HG02623 (cell line): ENCODE measurements around the gene SMAD3.
"Not testable (repeated sequence)": the region's sequence is repeated elsewhere in the genome, so short reads cannot be mapped to it uniquely, and the experiment has no call there.

Experiments
- ATAC-seq: cut with Tn5 transposase; IDR thresholded peaks from one replicate; pipeline ENCODE4 v1.9.1; 2021; ENCODE audit warnings: moderate library complexity; ENCODE audit not compliant: unreplicated experiment

Gene SMAD3

DNA sequence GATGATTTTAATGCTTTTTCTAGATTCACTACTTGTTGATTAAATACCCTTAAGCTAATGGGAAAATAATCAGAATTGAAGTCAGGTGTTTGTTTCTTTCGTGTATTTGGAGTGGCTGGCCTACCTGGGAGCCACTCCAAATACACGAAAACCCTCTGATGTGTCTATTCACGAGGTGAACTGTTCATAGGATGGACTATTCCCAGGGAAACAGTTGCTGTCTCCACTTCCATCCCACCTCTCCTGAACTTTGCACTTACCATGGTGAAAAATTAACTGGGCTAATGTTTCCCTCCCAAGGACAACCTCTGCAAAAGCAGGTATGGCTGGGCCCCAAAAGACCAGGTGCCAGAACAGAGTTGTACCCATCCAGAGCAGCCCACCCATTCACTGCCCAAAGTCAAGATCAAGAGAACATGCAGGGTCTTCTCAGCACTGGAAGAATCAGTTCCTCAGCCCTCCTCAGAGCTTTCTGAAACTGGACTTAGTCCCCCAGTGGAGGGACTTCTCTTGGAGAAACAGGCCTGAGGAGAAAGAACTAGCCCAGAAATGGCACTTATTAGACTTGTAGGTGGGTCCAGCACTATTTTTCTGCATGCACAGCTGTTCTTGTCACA lies 2.9 kb upstream of the SMAD3 start:
- no peak for ATAC-seq

DNA sequence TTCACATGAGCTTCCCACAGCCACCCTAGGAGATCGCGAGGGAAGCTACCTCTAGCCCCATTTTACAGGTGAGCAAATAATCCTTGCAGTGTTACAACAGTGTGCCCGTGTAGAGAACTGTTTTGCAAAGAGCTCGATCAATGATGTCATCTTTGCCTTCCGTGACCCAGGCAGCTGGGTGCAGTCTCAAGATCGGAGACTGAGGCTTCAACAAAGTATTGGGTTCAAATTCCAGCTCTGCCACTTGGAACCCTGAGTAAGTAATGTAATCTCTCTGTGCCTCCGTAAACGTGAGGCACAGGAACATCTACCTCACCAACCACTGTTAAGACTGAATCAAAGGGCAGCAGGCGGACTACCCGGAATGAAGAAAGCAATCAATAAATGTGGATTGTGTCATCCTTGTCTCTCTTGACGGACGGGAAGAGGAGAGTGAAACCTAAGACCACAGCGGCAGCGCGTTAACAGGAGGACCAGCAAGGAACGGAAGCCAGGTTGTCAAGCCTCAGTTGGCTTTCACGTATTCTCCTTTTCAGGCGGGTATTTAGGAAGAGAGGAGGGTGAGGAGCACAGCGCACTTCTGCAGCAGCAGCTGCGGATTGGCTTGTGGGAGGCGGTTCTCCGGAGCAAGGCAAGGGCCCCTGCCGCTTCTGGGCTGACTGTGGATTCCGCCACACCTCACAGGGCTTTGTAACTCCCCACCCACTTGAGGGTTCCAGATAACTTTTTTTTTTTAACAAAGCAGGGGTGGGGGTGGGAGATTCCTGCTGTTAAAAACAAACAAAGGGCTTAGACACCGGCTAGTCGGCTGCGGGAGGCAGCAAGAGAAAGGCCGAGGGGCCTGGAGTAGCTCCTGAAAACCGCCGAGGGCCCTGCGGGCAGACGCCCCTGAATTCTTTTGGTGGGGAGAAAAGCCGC lies 1.5 kb upstream of the SMAD3 start:
- ATAC-seq = no peak

- ATAC-seq = no peak
Observed at GRCh38 chr15:67064607-67065530, 533 bp upstream of the SMAD3 start.

DNA sequence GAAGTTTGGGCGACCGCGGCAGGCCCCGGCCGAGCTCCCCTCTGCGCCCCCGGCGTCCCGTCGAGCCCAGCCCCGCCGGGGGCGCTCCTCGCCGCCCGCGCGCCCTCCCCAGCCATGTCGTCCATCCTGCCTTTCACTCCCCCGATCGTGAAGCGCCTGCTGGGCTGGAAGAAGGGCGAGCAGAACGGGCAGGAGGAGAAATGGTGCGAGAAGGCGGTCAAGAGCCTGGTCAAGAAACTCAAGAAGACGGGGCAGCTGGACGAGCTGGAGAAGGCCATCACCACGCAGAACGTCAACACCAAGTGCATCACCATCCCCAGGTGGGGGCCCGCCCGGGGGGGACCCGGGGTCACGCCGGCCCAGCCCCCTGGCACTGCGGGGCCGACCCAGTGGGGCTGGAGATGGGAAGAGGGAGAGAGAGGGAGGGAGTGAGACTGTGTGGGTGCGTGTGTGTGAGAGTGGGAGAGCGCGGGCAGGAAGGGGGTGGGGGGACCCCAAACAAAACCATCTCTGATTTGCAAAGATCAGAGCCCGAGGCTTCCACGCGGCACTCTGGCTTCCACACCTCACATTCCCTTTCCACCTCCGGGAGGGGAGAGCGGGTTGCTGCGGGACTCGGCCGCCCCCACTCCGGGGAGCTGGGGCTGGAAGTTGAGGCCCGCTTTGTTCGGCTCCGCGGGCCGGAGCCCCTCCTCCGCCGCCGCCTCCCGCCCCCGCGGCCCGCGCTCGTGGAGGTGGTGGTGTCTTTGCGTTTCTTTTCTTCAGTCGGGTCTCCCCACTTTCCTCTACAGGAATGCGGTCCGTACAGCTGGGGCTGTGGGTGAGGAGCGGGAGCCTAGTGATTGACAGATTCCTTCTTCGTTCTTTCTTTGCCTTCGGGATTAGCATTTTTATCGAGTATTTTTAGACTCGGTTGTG lies 898 bp downstream of the SMAD3 start:
- no peak for ATAC-seq

- no peak for ATAC-seq
Observed at GRCh38 chr15:67066959-67067853, 1.8 kb downstream of the SMAD3 start.

DNA sequence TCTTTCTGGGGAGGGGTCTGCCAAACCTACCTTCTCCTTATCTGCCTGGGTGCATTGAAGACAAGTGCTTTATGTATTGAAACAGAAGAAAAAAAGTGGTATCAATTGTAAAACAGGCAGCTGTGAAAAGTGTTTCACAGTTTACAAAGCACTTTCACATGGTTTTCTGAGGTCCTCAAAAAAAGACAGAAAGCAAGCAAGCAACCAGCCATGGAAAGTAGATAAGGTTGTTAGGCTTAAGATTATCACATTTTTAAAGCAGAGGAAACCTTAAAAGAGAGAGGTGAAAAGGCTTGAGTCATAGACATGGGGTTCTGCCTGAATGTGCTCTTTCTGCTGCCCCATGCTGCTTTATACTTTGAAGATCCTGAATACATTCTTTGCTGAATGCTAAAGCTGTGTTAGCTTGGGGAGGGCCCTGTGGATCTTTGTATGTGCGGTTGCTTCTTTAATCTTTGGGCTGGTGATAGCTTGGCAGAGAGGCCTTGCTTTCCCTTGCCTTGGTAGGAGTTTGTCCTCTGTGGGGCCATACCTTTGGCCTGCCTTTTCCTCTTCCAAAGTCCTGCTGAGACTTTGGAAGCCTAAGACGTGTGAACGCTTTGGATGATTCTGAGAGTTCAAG lies 2.6 kb downstream of the SMAD3 start:
- ATAC-seq = no peak

- no peak for ATAC-seq
Observed at GRCh38 chr15:67068710-67069400, 3.5 kb downstream of the SMAD3 start.

DNA sequence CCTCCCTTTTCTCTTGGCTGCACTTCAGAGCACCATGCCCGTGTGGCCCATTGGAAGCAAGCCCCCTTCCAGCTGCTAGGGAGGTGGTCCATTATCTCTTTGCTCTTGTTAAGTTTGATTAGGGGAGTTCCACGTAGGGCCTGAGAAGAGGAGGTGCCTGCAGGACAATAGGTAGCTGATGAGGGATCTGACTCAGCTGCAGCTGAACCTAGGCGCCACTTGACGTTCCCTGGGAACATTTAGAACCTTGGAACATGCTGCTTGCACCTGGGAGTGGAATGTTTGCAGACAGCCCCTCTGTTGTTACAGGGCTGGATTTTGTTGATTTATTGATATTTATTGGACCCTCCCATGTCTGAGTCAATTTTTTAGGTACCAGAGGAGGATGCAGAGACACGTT lies 4.7 kb downstream of the SMAD3 start:
- no peak for ATAC-seq

DNA sequence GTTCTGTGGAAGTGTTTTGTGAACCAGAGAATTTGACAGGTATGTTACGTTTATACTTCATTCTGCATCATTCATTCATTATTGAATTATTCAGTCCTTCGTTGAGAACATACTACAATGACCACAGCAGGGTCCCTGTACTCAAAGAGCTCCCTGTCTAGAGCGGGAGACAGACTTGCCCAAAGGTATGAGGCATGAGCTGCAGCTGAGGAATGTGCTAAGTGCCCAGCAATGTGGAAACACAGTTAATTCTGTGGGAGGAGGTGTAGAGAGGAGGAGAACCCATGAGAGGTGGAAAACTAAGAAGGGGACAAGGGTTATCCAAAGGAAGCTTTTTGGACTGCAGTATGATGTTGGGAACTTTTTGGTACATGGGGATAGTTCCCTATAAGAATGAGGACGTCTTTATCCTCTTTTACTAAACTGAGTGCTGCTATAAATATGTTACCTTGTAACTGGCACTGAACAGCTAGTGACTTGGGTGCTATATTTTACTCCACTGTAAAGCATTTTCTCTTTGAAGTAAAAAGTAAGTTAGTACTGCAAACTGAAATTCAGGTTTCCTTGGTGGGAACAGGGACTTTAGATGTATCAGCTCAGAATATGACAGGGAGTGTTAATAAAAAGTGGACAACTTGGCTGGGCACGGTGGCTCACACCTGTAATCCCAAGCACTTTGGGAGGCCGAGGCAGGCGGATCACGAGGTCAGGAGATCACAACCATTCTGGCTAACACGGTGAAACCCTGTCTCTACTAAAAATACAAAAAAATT lies 5.7 kb downstream of the SMAD3 start:
- no peak for ATAC-seq

- no peak for ATAC-seq
Observed at GRCh38 chr15:67072442-67072841, 7.0 kb downstream of the SMAD3 start.

DNA sequence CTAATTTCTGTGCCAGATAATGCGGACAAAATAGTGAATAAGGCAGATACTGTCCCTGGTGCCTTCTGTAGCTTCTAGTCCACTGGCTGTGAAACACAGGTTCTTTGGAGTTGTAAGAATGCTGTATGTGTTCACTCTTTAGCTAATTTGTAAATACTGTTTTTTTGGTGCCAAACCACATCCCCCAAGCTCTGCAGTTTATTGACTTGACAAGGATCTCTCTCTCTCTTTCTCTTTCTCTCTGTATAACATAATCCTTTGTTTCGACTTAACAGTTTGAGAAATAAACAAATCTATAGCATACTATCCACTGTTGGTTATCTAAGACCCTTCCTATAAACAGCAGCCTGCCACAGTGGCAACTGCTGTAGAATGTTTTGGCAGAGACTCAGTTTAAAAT lies 7.6 kb downstream of the SMAD3 start:
- no peak for ATAC-seq

DNA sequence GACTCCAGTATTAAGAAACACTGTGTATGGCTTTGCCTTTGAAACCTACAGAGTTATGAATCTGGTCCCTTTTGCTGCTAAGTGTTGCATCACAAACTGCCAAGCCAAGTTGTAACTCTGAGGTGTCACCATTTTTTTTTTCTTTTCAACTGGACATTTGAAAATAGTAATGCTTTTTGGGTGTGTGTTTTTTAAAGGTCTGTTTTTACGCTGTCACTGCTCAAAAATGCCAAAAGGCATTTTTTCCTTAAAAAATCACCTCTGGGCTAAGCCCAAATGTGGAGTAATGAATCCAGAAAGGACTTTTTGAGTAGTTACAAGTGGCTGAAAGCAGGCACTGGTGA lies 9.5 kb downstream of the SMAD3 start:
- ATAC-seq = no peak

DNA sequence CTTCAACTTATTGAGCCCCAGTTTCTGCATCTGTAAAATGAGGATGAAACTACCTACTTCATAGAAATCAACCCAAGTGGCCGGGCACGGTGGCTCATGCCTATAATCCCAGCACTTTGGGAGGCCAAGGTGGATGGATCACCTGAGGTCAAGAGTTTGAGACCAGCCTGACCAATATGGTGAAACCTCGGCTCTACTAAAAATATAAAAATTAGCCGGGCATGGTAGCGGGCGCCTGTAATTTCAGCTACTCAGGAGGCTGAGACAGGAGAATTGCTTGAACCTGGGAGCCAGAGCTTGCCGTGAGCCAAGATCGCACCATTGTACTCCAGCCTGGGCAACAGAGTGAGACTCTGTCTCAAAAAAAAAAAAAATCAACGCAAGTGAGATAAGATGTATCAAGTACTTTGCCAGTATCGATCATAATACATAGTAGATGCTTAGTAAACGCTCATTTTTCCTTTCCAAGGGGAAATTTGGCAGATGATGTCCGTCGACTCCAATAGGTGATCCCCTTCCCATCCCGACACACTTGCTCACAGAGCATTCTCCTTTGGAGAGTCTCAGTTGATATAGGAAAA lies 10.2 kb downstream of the SMAD3 start:
- ATAC-seq = not testable (repeated sequence)

DNA sequence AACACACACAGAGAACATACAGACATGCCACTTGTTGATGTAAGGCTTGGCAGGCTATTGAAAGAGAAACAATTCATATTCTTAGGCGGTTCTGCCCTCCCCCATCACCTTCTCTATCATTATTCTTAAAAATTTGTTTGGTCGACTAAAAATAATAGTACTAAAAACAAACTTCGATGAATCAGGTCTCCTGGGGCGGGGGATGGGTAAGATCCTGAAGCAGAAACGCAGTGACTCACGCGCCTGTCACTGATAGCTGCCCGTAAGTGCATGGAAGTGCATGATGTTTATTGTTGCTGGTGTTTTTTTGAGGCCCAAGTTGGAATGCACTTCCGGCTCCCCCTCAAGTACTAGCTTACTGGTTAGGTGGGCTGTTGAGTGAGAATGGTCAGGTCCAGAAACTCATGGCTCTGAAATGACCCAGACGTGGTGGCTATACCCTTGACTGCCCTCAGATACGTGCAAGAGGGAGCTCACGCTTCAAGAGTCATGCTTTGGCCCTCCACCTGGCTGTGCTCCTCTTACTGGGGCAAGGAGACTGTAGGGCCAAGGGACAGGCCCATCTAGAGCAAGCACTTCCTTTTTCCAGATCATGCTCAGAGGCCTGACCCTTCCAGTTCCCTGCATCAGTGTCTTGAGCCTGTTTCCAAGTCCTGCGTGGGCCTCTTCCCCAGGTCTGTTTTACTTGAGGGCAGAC lies 10.9 kb downstream of the SMAD3 start:
- ATAC-seq = no peak

DNA sequence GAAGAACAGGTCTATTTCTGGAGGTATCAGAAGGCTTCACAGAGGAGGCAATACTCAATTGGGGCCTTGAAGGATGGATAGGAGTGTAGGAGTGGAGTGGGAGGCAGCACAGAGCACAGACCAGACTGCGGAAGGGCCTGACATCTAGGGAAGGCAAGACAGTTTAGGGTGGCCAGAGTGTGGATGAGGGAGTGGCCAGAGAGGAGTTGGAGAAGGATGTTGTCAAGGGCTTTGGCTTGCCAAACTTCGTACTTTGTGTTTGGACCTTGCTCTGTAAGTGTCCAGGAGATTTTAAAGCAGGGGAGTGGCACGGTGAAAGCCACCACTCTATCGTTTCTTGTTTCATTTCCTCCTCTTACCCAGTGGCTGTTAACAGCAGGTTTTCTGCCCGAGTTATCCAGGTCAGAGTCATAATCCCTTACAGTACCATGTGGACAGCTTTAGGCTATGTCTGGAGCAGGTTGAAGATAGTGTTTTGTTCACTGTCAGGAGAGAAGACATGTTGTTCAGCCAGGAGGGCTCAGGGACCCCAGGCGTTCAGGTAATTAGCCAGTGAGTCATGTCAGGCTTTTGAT lies 12.3 kb downstream of the SMAD3 start:
- no peak for ATAC-seq

GRCh38 chr15:67079361-67079760 lies 14.0 kb downstream of the SMAD3 start:
- ATAC-seq = no peak
